NB4 (cell line): ENCODE results near the gene CCSER1.
"Not testable (repeated sequence)": the region's sequence is repeated elsewhere in the genome, so short reads cannot be mapped to it uniquely, and the experiment has no call there.

Source experiments
- DNase-seq: peaks from one replicate; pipeline ENCODE4 v3.0.0; 2010; ENCODE audit warnings: low read depth
- H3K4me3 ChIP-seq: one replicate; pipeline ENCODE4 v1.5.1; 2011; ENCODE audit warnings: mild to moderate bottlenecking, low read depth, low read length, moderate library complexity
- CTCF ChIP-seq: IDR thresholded peaks from one replicate; pipeline ENCODE4 v1.5.1; 2012; ENCODE audit warnings: low read depth, low read length
- MAX ChIP-seq: IDR thresholded peaks from 2 replicates; pipeline ENCODE4 v1.6.1; 2011; ENCODE audit warnings: low read depth, low read length
- MYC ChIP-seq: IDR thresholded peaks from 2 replicates; pipeline ENCODE4 v1.6.1; 2011; ENCODE audit warnings: low read depth, low read length
- POLR2A ChIP-seq: IDR thresholded peaks from 2 replicates; pipeline ENCODE4 v1.6.1; 2011; ENCODE audit warnings: mild to moderate bottlenecking; ENCODE audit not compliant: insufficient read length; ENCODE audit errors: extremely low read depth

Gene CCSER1

DNA sequence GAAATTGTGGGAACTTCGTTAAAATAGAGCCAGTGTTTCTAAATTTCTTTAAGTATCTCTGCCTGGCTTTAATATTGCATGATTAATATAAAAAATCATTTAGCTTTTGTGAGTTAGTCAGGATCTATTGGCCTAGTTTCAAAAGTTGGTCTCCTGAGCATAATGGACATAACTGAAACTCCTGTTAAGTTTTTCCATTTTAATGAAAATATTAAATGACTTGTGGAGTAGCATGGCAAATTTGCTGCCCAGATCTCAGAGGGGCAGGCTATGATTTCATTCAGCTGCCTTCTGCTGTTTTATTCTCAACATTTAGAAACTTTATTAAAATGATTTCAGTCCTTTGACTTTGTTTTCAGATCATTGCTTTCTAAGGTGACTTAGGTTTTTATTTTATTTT is 1213.6 kb downstream of the CCSER1 start:
- no peak overlapping the region for H3K4me3 ChIP-seq
- no peak for DNase-seq
- TF ChIP-seq MYC, result no peak
- TF ChIP-seq POLR2A, result no peak
- TF ChIP-seq CTCF, result no peak
- no peak for TF ChIP-seq MAX

- TF ChIP-seq MAX, result no peak
- no peak for TF ChIP-seq CTCF
- no peak for TF ChIP-seq POLR2A
- TF ChIP-seq MYC, result no peak
- no peak overlapping the region for H3K4me3 ChIP-seq
- peak; percentile 13 for DNase-seq
Observed at GRCh38 chr4:91345632-91346031, 1218.4 kb downstream of the CCSER1 start.

DNA sequence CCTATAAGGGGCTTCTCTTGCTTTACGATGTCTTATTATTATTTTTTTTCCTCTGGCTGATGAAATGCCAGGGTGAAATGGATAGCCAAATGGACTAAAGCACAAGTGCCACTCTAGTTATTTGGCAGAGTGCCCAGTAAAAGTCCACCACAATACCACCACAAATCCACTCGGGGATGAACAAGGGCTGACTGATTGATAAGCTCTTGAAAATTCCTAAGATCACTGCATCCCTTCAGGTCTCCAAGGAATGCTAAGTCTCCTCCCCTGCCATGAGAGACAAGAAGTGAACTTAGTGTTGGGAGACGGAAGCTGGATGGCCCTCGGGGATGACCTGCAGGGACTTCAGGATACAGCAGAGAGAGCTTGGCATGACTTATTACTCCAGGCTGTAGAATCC is 1229.3 kb downstream of the CCSER1 start:
- H3K4me3 ChIP-seq, DNase-seq: not testable (repeated sequence)

- DNase-seq, H3K4me3 ChIP-seq: not testable (repeated sequence)
Observed at GRCh38 chr4:91358016-91358415, 1230.8 kb downstream of the CCSER1 start.

DNA sequence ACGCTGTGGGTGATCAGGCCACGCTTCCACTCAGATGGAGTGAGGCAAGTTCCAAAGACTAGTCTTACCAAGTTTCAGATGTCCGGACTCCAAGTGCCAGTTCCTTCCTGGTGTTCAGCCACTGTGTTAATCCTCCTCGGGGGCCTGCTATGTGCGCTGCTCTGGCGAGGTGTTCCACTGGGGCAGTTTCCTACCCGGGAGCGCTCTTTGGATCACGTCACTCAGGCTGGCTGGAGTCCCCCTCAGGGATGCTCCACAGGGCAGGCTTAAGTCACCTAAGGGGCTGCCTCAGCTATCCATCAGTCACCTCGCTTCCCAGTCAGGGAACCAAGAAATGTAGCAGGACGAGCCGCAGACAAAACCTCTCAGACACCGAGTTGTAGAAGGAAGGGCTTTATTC is 1231.4 kb downstream of the CCSER1 start:
- DNase-seq, H3K4me3 ChIP-seq: not testable (repeated sequence)

DNA sequence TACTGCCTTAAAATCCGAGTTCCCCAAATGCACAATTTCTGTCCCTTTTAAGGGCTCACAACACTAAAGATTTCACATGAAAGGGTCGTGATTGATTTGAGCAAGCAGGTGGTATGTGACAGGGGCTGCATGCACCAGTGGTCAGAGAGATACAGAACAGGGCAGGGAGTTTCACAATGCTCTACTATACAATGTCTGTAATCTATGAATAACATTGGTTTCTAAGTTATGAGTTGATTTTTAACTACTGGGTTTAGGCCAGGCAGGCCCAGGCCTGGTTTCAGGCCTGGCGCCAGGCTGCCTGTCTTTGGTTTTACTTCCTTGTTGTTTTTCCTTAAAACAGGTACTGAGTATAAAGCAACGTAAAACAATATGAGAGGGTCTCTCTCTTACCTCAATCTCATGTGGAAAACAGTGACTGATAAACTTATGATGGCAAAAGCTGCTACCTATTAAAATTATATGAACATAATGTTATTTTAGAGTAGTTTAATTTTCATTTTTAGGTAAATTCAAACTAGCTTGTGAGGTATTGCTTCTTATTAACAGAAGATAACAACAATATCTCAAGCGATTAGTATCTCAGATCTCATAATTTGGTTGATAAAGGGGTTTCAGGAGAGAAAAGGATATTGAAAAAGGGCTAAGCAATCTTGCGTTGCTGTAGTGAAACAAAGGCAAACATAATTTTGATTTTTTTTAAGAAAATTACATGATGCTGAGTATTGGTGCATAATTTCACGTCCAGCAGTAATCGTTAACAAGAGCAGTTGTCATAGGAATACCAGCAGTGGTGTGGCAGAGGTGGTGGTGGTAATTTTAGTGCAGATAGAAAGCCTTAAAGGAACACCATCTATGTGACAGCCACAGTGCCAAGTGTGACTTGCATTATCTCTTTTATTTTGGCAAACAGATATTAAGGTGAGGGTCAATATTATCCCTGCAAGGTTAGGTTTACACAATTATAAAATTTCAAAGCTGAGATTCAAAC is 1232.1 kb downstream of the CCSER1 start:
- no peak for DNase-seq
- H3K4me3 ChIP-seq, result no peak overlapping the region
- TF ChIP-seq MYC, result no peak
- no peak for TF ChIP-seq MAX
- TF ChIP-seq POLR2A, result no peak
- TF ChIP-seq CTCF, result no peak

GRCh38 chr4:91362125-91362524 is 1234.9 kb downstream of the CCSER1 start:
- H3K4me3 ChIP-seq, result no peak overlapping the region
- no peak for TF ChIP-seq MYC
- TF ChIP-seq MAX, result no peak
- no peak for TF ChIP-seq POLR2A
- no peak for TF ChIP-seq CTCF
- no peak for DNase-seq
